GM18868 (cell line): ENCODE data around the gene PPP1R10.
"Not testable (repeated sequence)": the region's sequence is repeated elsewhere in the genome, so short reads cannot be mapped to it uniquely, and the experiment has no call there.

Experiments
- ATAC-seq: cut with Tn5 transposase; IDR thresholded peaks from one replicate; pipeline ENCODE4 v1.9.1; 2021; ENCODE audit warnings: mild to moderate bottlenecking, moderate library complexity; ENCODE audit not compliant: unreplicated experiment

The PPP1R10 gene

DNA sequence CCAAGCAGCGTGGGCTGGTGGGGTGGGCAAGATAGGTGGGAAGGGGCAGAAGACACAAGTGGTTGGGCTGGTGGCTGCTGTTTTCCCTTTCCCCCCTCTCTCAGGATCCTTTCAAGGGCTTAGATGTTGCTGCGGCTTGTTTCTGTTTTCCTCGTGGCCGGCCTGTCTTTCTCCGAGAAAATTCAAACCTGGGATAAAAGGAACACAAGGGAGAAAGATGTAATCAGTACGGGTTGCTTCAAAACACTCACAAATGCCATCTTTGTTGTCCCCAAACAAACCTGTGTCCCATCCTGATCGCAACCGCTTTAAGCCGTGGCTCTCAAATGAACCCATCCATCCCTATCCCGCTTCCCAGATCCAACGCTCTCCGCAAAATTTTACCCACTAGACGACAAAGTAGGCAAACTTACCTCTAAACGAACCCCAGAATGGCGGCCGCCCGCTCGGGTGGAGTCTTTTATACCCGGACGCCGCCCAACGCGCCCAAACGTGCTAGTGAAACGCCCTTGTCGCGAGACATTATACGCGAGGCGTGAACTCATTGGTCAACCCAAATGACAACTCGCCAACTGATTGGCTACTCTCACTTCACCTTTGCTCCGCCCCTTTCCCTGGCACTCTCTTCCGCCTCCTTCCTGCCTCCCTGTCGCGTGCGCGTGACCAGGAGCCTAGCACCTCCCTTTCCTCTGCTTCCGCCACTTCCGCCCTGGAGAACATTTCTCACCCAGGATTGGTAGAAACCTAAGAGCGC, at the start of gene PPP1R10:
TSS of gene PPP1R10 (minus strand) at position 433 of the 754 bp plus-strand sequence. CDS start 7,299 bp downstream, outside the sequence.
- peak; percentile 74 for ATAC-seq

DNA sequence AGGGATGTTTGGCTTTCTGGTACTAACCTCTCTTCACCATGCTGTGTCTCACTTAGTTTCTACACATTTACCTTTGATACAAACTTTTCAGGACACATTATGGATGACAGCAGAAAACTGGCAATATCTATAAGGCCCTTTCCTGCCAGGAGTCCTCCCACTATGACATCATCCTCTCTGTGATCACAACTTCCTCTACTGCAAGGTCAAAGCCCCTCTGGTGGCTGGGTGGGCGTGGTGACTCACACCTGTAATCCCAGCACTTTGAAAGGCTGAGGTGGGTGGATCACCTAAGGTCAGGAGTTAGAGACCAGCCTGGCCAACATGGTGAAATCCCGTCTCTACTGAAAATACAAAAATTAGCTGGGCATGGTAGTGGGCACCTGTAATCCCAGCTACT, 49.3 kb upstream of the PPP1R10 start:
- ATAC-seq = not testable (repeated sequence)

DNA sequence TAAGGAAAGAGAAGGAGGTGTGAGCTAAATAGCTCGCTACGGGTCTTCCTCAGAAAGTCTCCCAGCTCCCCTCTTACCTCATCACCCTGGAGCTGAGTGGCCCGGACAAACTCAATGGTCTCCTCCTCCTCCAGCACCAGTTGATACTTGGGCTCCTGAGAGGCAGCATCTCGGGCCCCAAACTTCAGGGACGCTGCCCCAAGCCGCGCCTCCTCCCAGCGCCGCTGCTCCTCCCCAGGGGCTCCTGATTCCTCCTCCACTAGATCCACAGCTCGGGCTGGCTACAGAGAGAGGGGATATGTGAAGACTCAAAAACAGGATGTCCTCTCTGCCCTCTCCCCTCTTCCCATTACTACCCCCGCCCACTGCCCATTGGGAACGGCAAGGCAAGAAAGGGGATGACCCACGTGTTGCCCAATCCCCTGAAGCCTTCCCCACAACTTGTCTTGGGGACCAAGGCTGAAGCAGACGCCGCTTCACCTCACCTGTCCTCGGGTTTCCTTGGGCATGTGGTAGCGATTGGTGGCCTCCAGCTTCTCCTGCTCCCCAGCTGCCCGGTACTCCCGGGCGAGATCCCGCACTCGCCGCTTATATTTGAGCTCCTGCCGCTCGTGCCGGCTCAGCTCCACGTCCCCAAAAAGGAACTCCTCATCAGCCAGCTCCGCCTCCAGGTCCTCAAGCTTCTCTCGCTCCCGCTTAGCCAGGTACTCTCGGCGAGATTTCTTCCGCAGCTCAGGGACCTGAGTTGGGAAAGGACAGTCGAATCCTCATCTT, 48.1 kb upstream of the PPP1R10 start:
- ATAC-seq = no peak

DNA sequence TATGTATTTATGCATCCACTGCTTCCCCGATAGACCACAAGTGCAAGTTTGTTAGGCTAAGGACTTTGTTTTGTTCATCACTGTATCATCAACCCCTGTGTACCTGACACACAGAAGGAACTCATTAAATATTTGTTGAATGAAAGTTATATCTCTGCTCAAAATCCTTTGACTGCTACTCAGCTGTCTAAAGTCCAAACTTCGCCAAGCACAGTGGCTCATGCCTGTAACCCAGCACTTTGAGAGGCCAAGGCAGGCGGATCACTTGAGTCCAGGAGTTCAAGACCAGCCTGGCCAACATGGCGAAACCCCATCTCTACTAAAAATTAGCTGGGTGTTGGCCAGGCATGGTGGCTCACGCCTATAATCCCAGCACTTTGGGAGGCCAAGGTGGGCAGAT, 40.9 kb upstream of the PPP1R10 start:
- ATAC-seq = not testable (repeated sequence)

DNA sequence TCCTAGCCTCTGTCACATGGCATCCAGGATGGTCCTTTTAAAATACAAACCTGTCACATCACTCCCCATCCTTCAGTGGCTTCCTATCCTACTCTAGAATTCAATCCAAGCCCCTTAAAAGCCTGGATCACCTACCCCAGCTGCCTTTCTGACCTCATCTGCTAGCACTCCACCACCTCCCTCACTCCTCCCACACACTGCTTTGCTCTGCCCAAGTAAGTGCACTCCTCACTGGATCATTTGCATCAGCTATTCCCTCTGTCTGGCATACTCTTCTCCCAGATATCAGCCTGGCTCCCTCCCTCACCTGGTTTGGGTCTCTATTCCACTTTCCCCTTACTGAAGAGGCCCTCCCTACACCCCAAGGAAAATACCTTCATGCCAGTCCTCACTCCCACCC, 40.4 kb upstream of the PPP1R10 start:
- ATAC-seq = no peak

DNA sequence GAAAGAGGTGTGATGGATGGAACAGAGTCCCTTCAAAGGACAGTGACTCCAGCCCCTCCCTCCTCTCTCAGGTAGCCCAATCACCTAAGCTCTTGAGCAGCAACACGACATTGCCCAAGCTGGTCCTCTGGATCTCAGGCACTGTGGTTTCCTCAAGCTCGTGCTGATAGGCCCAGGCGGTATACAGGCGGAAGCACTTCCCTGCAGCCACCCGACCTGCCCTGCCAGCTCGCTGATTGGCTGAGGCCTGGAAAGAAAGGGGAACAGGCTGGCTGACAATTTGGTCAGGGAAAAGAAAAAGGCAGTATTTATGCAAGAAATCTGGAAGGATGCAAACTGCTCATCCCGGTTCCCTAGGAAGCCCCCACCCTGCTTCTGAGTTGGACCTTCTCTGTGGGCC, 39.5 kb upstream of the PPP1R10 start:
- ATAC-seq = no peak

DNA sequence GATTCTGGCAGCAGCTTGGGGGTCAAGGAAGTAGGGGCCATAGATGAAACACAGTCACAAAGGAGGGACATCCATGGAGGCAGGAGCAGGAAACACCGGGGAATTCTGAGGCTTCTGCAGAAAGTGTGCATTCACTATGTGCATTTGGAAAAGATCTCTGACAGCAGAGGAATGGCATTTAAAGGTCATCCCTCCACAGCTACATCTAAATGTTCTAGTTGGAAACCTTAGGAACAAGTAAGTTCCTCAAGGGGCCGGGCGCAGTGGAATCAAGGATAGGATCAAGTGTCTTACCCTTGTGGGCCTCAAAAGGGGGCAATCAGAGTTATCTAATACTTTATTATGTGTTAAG, 38.7 kb upstream of the PPP1R10 start:
- ATAC-seq = no peak

DNA sequence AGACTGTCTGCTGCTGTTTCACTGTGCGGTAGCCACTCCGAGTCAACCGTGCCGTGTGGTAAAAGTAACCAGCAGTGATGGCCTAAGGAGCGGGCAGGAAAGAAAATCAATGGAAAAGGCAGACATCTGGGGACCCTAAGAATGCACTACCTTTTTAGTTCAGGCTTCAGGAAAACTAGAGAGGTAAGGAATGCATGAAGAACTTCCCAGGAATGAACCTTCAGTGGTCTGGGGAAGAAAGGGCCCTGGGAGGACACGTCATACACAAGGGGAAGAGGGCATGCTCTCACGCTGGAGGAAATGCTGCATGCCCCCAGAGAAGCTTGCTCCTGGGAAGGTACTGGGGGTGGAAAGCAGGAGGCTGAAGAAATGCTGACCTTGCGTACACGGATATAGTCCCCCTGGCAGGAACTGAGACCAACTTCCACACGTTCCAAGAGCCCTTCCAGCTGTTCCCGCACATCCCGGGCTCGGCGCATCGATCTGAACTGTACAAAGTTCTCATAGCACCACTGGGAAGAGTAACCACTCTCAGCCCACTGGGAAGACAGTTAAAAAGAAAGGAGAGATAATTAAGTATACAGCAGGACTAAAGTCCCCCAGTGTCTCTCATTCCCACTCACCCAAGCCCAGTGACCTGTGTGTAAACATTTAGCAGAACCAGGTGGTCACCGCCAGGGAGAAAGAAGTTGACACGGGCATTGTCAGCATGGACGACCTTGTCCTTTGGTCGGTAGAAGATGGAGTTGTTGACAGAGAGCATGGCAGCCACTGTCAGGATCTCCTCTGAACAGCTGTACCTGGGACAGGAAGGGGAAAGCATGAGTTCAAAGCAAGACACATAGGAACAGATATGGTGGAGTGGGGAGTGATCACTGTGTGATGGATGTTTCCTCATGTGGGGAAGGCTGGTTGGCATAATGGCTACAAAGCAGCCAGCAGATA, 38.0 kb upstream of the PPP1R10 start:
- ATAC-seq = no peak

DNA sequence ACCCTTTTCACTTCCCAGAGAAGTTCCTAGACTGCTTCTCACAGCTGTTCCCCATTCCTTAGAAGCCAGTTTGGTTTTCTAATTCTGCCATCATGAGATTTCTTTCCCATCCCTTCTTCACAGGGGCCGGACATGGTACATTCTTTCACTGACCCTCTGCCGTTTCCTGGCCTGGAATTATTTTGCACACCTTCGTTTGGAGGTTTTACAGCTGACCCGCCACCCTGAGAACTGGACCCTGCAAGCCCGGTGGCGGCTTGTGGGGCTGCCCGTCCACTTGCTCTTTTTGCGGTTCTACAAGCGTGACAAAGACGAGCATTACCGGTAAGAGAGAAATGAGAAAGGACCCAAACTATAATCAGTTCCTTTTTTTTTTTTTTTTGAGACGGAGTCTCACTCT, 34.1 kb upstream of the PPP1R10 start:
- no peak for ATAC-seq

DNA sequence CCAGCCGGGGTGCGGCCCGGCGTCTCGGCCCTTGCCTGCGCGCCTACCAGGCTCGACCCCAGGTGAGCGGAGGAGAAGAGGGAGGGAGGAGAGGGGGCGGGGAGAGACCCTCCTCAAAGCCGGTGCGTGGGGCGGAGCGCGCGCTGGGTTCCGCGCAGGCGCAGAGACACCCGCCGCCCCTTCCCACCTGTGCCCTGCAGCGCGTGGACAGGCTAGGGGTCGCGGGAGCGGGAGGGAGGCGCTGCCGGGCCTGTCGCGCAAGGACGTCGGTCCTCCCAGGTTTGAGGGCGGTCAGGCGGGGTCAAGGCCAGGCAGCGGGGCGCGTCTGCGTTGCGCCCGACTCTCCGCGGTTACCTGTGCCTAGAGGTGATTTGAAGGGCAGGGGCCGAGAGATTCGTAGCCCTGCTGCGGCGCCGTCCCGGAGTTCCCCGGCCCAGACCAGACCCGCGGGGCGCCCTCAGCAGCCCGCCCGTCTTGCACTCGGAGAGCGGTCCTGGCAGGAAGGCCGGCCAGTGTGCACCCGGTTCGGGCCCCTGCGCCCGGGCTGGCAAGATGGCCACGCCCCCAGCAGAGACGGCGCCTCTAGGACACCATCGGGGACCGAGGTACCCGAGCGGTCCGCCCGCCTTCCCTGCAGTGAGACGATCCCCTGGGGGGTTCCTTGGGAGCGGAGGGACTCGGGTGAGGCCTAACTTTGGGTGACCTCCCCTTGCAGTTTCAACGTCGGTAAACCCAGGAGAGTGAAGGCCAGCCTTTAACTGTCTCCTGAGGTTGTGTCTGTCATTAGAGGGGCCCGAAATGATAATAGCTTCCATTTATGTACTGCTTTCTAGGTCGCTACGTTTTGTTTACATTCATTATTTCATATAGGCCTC, 30.4 kb upstream of the PPP1R10 start:
- ATAC-seq = peak; percentile 70

DNA sequence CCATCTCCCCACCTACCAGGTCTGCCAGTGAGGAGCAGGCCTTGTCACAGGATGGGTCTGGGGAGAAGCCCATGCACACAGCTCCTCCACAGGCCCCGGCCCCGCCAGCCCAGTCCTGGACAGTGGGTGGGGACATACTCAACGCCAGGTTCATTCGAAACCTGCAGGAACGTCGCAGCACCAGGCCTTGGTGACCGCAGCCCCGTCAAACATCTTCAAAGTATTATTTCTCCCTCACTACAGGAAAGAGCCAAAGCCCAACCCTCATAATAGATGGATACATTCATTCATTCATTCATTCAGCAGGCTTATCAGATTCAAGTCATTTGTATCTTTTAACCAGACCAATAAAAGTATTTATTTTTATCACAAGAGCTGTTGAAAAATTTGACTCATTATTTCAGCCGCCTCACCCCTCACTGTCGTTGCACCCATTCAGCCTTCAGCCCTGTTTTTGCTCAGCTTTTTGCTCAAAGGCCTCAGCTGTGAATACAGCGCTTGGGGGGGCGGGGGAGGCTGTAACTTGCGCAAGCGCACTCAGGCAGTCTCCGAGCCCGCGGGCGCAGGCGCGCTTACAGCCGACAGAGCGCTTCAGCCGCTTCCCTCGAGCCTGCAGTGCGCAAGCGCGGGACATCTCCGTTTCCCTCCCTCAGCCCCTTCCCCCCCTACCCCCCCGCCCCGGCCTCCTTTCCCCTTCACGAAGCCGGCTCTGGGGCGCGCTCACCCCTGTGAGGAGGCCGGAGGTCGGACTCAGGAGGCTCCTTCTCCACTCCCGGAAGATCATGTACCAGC, 29.6 kb upstream of the PPP1R10 start, which contains the start of gene C6orf136:
TSS of gene C6orf136 (plus strand) at position 684 of the 792 bp plus-strand sequence. CDS start at position 783, 99 bp downstream.
- peak; percentile 70 for ATAC-seq

DNA sequence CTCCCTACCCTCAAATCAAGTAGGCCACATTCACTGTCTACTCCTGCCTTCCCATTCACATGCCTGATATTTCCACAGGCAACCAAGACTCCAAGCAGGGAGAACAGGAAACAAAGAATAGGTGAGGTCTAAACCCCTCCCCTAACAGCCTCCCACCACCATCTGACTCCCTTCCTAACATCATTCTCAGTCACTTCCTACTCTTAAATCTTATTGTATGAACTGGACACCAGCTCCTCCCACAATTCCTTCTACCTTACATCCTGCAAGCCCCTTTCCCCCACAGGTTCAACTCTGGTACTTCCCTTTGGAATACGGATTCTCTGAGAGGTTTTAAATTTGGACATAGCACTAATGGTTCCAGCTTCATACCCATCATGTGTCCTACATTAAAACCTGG, 28.9 kb upstream of the PPP1R10 start:
- no peak for ATAC-seq

DNA sequence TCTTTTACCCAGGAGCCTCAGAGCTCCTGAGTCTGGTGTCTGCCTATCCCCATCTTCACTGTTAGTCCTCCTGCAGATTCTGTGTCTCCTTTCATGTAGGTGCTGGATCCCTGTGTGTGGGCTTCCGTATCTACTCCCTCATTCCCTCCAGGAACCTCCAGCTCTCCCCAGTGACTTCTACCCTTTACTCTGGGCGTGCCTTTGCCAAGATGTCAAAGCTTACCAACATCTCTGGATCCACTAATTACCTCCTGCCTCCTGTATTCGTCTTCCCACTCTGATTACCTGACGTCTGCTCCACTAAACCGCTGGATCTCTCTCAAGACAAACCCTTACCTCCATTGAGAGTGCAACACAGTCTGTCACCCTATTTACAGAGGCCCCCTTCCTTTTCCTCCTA, 27.7 kb upstream of the PPP1R10 start:
- no peak for ATAC-seq

DNA sequence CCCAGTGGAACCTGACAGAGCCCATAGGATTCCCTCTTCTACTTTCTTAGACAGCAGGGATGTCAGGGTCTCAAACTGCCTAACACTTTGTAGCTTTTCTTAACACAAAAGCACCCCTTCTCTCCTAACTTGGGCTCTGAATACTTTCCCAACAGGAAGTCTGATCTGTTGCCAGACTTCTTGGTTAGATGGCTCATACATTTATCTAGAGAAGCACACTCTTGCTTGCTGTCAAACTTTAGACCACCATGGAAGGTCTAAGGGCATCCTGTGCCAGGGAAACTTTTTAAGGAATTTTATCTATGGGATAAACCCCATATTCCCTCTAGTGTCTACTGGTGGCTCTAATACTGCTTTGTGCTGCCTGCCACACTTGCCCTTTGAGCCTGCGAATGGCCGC, 26.6 kb upstream of the PPP1R10 start:
- ATAC-seq = no peak

DNA sequence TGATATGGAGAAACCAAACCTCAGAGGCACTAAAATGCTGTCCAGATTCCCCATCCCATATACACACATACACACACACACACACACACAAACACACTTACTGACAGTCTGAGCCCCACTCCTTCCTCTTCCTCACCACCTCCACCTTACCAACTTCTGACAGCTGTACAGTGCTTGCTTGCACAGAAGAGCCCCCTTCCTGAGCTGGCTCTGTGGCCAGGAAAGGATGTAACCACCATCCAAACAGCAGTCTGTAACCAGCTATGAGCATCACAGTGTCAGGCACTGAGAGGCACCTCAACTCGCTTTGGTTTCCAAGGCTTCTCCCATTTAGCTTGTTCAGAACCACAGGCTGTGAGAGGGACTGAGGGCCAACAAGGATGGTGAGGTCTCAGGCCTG, 24.0 kb upstream of the PPP1R10 start:
- no peak for ATAC-seq

DNA sequence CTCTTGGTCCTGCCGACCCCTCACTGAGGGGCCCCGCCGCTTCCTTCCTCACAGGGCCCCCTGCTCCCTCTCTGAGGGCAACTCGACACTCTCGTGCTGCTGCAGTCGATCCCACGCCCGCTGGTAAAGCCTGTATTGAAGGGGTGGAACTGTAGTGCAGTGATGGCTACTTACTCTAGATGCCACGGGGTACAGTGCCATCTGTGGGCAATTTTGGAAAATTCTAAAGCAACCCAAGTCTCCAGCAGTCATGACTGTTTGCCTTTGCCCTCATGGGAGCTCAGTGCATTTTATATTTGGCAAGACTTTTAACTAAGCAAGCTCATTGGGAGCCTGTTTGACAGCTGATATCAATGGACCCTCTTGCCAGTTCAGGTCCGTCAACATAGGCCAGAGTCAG, 23.4 kb upstream of the PPP1R10 start:
- ATAC-seq = no peak

DNA sequence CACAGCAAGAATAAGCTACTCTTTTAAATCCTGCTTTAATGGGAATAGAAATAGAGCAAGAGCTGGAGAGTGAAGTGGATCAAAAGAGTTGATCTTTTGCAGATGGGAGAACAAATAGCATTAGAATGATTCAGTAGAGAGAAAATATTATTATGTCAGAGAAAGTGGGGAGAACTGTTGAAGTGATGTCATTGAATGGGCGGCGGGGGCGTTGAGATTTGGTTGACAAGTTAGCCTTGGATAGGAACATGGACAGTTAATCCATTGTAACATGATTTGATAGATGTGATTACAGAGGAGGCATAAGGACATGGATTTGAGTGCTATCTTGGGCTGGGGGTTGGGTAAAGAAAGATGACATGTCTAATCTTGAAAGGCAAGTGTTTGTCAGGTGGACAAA, 18.8 kb upstream of the PPP1R10 start:
- no peak for ATAC-seq

DNA sequence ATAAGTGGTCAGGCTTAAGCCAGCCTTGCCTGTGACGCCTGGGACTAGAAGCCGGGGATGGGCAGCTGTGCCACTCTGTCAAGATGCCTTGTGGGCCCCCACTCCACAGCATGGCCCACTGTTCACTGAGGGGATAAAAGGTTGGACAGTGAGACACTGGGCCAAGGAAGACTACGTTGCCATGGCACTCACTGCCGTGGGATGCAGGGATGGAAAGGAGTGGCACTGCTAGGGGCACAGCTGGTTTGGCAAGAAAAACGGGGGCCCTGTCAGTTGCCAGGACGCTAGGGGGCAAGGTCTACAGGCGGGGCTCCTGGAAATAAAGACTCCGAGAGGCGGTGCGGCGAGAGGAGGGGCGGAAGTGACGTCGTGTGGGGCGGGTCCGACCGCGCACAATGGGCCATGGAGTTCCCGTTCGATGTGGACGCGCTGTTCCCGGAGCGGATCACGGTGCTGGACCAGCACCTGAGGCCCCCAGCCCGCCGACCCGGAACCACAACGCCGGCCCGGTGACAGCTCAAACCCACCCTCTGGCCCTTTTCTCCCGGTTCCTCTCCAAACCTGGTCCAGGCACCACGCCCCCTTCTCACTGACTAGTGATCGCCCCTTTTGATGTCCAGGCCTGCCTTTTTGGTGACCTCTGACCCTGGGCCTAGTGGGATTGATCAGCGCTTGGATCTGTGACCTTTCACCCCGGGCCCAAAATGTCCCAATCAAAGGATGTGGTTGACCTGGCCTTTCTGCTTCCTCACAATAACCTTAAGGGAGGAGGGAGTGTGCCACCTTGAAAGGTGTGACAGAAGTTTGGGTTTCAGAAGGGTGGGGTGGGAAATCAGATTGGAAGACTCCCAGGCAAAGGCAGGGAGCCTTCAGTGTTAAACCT, 9.7 kb upstream of the PPP1R10 start, which contains the start of gene ATAT1:
TSS of gene ATAT1 (plus strand) at position 391 of the 883 bp plus-strand sequence.
- ATAC-seq = peak; percentile 76
